HG03025 (cell line): Measurements from ENCODE around the gene PRPS2.
A peak's percentile ranks its signal among the peaks of the same experiment; 100 is the strongest.

Experiments
- ATAC-seq: cut with Tn5 transposase; IDR thresholded peaks from one replicate; pipeline ENCODE4 v1.9.1; 2021; ENCODE audit warnings: mild to moderate bottlenecking, moderate library complexity; ENCODE audit not compliant: unreplicated experiment, low FRiP score

PRPS2 gene

DNA sequence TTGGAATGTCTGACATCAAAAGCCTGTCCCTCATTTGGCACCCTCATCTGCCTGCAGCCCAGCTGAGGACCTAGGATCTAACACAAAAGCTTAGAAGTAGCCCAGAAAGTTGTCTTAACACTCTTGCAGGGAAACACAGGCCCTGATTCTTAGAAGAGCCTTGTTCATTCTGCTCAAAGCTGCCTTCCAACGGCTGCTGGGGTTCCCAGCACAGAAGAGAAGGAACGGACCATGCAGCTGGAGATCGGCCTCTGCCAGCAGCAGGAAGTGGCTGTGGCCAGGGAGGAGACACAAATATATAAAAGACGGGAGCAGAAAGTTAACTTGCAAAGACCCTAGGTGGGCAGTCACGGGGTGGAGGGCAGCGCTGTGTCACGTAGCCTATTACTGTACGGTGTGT is 20.4 kb downstream of the PRPS2 start:
- ATAC-seq = no peak

DNA sequence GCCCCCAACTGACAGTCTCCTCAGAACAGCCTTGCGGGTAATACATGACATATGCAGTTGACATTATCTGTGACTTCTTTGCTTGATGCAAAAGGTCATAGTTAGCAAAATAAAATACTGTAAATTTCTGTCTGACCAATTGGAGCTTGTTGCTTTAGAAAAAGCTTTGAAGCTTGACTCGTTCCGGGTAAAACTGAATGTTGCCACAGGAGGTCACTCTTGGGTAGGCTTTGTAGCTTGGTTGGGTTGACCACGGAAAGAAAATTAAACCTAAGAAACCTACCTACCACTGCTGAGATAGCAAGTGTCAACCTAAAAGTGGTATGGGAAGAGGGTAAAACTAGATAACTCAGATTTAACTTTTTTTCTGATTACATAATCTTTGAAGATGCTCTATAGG is 23.2 kb downstream of the PRPS2 start:
- no peak for ATAC-seq

DNA sequence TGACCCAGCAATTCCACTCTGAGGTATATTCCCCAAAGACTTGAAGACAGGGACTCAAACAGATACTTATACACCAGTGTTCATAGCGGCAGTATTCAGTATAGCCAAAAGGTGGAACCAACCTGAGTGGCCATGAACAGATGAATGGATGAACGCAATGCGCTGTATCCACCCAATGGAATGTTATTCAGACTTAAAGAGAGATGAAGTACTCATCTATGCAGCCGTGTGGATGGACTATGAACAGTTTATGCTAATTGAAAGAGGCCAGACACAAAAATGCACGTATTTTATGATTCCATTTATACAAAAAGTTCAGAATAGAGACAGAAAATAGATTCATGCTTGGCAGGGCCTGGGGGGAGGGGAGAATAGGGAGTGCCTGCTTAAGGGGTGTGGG is 26.3 kb downstream of the PRPS2 start:
- ATAC-seq = no peak

DNA sequence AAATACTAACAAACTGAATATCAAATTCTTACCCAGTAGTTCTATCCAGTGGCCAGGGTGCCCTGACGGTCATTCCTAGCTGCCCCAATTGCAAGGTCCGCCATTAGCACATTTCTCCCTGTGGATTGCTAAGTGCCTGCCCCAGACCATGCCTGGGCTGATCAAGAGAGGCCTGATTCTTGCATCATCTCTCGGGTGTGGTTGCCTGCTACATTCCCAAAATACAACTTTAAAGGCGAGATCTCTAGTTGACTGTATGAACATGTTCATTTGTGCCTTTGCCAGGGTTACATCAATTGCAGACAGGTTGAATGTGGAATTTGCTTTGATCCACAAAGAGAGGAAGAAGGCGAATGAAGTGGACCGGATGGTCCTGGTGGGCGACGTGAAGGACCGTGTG is 28.0 kb downstream of the PRPS2 start:
- no peak for ATAC-seq

DNA sequence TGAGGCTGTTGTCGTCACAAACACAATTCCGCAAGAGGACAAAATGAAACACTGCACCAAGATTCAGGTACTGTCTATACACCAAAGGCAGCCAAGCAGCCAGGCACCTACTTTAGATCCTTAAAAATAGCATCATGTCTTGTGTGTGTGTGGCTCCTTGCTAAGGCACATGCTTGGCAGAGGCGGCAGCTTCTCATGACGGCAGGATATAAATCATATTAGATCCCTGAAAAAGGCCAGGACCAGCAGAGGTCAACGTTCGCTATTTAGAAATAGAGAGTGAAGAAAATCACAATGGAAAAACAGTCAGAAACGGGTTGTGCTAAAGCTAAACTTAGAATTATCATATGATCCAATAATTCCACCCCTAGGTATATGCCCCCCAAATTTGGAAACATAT is 29.5 kb downstream of the PRPS2 start:
- ATAC-seq = no peak

DNA sequence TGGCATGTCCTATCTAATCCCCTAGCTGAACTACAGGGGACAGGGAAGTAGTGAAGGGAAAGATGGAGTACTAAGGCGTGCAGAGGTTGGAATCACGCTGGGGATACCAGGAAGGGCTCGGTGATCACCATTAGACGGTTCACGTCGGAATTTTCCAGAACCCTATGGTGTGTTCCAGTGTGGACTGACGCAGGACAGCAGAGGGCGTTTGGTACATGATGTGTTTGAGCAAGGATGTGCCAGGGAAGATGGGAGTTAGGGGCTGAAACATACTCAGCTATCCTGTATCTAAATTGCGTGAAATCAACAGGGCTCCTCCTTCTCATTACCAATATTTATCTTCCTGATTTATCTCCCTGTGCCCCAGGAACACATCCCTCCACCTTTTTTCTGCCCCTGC is 33.7 kb downstream of the PRPS2 start:
- no peak for ATAC-seq

DNA sequence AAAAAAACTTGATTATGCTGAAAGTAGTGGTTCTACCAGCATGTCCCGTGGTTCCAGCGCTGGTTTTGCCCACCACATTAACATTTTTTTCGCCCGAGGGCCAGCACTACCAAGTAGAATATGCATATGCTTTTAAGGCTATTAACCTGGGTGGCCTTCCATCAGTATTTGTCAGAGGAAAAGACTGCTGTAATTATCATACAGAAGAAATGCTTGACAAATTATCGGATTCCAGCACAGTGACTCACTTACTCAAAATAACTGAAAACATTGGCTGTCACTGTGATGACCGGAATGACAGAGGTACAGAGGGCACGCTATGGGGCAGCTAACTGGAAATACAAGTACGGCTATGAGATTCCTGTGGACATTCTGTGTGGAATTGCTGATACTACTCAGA is 34.6 kb downstream of the PRPS2 start:
- no peak for ATAC-seq

DNA sequence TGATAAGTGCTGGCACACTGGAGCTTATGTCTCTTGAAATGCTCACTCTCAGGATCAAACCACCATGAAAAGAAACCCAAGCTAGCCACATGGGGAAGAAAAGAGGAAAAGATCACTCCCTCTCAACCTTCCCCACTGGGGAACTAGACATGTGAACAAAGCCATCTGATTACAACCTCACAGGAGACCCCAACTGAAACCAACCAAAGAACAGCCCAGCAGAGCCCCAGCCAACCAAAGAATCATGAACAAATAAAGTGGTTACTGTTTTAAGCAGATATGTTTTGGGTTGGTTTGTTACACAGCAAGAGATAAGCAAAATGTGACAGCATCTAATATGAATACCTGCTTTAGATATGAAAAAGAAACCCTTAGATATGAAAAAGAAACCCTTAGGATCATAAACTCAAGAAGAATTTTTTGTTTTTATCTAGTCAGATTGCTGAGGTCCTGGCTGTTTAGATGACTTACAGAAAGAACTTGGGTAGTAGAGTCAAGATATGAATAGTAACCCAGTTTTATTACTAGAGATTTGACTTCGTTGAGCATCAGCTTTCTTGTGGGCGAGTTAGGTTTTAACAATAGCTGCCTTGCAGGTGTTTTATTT is 52.0 kb downstream of the PRPS2 start:
- peak; percentile 25 for ATAC-seq

DNA sequence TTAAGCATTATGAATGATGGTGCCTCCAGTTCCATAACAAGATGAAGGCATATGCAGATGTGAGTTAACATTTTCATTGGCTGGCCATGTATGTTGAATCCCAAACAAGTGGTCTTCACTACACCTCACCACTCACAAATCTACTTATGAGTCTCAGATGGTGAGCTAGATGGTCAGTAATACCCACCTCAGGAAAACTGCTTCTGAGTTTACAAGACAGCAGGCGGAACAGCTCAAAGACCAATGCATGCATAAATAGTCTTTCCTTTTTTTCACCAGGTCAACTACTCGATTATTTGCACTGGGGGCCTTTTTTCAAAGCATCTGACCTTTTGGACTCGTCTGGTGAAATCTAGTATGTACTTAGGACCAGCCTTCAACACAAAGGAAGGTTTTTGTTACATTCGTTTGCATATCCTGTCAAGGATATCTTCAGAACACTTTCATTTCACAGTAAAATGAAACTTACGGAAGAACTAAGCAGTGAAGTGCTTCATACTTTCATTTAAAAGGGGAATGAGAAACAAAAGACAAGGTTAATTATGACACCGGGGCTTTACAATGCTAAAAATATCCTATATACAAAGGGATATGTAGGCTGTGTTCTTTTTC is 52.6 kb downstream of the PRPS2 start:
- peak; percentile 79 for ATAC-seq

DNA sequence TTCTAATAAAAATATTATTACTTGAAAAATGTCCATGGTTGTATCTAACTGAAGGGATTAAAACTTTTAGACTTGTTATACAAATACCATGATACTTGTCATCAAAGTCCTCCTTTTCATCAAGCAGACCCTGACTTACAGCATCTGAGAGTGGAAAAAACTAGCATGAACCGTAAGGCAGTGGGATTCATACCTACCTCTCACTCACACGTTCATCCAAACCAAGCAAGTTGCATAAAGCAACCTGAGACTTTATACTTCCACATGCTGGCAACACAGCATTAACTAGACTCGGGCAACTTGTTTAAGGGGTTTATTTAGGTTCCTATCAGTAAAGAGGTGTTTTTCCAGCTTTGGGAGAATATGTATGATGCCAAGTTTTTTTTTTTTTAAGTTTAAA is 53.1 kb downstream of the PRPS2 start:
- peak; percentile 19 for ATAC-seq

DNA sequence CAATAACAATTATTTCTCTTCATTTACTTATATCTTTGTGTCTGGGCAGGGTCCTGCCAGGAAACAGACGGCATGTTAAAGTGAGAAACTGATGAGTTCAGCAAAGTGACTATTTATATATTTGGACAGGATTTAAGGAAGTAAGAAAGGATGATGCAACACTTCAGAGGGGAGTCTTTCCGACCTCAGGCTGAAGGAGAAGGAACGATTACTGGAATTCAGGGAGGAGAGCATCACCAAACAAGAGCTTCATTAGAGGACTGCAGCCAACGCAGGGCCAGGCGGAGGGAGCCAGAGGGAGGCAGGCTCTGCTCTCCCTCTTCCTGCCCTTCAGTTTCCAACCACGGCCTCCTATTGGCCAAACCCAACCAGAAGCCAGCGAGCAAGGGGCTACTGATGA is 74.1 kb downstream of the PRPS2 start:
- ATAC-seq = no peak

DNA sequence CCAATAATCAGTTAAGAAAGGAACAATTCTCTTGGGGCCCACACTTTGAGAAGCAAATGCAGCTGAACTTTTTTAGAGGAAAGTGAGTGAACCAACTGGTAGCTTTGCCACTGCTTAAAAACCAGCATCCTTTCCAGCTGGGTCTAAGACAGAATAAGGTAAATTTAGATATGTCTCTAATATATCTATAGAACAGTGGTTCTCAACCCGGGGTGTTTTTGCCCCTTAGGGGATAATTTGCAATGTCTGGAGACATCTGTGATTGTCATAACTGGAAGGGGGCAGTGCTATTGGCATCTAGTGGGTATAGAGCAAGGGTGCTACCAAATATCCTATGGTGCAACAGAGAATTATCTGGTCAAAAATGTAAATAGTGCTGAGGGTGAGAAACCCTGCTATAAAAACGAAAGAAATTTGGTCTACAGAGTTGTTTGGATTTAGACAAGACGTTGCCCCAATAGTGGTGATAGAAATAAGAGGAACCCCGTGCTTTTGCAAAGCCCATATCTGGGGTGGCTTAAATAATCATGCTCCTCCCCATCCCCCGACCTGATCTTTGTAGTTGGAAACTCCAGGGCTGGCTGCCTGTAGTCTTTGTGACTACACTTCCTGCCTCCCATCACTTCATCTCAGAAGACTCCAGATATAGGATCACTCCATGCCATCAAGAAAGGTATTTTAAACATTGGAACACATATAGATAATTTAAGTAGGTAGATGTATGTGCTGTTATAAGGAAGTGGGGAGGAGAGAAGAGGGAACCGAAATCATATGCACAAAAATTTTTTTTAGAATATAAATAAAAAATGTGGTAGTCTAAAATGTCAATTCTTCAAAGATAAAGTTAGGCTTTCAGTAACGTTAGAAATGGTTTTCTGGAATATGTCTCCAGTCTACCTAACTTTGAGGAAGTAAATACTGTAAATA is 75.5 kb downstream of the PRPS2 start, which contains the start of gene TLR7:
TLR7 (plus strand) TSS at position 622 of the 927 bp plus-strand sequence. CDS start 507 bp downstream, outside the sequence.
- no peak for ATAC-seq

DNA sequence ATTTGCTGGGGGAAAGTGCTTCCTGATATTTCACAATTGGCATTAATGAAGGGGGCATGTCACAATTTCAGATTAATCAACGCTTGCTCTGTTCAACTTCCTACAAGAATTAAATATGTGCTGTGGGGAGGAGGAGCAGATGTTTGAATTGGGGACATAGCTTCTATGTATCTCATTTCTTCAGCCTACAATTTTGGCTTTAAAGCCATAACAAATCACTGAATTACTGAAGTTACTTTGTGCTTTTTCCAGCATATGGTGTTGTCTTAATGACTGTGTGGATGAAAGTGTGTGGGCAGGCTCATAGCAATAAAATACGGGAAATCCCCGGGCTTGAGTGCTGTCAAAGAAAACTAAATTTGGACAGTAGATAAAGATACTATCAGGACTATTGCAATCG is 76.5 kb downstream of the PRPS2 start:
- no peak for ATAC-seq

DNA sequence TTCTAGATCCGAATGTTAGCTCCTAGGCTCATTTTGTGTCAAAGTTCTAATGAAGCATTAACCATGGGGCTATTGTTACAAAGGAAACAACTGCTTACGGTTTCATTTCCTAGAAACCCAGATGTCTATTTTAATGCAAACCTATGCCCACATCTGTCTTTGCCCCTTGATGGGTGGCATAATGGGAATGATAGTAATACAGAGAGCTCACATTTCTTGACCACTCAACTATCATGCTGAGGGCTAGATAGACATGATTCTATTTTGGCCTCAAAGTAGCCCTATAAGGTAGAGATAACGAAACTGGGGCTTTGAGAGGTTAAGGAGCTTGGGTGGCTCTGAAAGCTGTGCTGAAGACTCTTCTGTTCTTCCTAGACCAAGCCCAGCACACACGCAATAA is 77.5 kb downstream of the PRPS2 start:
- ATAC-seq = peak; percentile 39

DNA sequence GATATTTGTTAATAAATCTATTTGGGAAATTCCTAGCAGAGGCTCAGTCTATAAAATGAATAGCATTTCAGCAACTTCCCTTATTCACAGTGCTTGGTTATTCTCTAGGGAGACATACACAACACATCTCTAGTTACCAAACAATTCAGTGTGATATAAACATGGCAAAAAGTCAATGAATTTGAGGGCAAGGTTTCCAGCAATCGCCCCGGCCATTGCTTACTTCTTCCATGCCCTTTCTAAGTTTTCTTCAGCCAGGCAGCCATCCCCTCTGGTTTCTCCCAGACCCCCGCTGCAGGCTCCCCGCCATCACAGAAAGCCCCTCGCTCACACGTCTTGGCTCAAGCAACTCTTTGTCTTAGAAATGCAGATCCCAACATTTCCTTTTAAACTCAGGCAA is 80.0 kb downstream of the PRPS2 start:
- no peak for ATAC-seq

DNA sequence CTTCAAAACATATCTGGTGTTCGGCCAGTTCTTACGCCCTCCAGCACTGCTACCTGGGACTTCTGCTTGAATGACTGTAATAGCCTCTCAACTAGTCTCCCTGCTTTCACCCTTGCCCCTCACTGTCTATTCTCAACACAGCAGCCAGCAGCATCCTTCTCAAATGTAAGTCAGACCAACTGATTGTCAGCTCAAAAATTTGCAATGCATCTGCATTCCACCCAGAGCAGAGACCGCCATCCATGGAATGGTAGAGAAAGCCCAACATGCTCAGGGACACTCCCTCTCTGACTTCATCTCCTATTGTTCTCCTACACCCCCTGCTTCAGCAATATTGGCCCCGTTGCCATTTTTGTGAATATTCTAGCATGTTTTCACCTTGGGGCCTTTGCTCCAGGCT is 81.5 kb downstream of the PRPS2 start:
- no peak for ATAC-seq
